ENCODE measurements around the gene PIGK.

PIGK gene

DNA sequence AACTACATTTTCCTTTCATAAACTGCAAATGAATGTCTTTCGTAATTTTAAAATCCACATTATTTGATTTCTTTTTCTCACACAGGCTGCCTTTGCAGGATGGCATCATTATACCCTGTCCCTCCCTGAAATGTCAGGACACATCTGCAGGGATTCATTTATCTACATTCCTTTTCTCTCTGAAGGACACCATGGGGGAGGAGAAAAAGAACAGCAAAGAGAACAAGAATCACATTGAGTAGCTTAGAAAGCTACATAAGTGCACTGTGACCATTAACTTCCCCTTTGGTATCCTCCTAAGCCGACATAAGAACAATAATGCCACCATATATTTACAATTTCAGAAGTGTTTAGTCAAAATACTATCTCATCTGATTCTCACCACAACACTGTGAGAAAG lies 129.5 kb downstream of the PIGK start:
- no peak for FAIRE-seq

DNA sequence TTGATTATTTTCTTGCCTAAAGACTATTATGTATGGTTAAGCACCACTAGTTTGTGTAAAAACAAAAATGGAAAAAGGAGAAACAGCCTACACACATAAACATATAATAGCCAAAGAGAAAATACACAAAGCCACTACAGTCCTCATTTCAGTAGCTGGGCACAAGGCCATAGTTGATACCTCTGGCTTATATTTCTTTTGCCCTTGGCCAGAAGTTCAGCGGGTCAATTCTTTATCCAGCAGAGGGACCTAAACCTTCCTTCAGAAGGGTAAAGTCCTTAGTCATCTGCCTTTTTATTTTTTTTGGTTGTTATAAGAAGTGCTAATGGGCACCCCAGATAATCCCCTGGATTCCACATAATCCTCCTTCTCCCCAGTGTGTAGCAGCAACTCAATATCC lies 134.1 kb downstream of the PIGK start:
- no peak for FAIRE-seq

DNA sequence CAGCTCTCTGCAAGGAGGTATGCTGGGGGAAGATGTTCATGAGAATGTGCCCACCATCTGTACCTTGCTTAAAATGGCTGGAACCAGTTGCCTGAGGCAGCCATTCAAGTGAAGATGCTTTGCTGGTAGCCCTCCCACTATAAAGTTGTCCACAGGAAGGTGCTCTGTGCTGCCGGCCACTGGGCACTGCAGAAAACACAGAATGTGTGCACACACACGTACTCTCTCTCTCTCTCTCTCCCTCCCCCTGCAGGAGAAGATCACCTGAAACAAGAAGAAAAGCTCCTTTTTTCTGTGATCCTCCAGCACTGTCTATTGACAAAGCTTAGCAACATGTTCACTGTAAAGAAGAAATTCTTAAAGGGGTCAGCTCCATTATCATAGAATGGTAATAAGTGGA lies 134.8 kb downstream of the PIGK start:
- no peak for FAIRE-seq

DNA sequence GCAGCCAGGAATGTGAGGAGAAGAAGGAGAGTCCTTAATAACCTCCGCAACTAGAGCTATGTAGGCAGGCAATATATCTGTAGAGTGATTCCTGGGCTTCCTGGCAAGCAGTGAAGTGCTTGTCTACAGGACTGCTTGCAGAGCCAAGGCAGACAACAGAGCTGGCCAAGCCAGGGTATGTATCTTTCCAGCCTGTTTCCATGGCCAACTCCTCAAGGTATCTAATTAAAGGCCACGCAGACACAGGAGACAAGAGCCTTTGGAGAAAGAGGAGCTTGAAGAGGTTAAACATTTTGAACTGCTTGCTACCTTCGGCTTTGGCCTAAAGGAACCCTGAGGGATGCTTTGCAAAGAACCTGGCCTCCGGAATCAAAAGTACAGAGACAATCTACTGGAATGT lies 137.4 kb downstream of the PIGK start:
- FAIRE-seq = no peak

DNA sequence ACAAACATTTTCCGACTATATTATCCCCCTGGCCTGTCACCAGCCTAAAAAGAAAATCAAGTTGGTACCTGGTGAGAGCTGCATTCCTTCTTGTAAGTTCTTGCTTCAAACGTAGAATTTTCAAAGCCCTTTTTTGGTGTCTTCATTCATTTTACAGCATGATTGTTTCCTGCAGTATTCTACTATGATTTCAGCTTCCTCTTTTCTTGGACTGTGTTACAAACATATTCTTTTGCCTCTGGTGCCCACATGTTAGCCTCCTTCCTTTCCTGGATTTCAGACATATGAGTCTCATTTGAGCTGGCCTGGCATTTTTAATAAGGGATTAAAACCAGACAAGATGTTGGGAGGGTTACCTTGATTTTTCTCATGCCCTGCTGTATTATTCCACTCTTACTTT lies 142.5 kb downstream of the PIGK start:
- FAIRE-seq = no peak

DNA sequence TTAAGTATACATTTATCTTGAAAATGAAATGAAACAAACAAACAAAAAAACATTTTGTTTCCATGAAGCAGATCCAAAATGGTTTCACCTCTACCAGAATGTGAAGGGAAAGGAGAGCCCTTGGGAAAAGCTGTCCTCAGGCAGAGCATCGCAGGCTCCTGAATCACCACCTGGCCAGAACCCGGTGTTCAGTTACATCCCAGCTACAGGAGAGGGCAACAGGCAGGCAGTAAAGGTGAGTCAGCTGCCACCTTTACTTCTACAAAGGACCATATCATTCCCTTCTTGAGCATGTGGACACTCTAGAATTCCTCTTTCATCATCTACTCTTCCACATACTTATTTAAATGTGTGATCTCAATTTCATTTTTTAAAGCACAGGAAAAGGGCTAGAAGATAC lies 151.2 kb downstream of the PIGK start:
- no peak for FAIRE-seq

DNA sequence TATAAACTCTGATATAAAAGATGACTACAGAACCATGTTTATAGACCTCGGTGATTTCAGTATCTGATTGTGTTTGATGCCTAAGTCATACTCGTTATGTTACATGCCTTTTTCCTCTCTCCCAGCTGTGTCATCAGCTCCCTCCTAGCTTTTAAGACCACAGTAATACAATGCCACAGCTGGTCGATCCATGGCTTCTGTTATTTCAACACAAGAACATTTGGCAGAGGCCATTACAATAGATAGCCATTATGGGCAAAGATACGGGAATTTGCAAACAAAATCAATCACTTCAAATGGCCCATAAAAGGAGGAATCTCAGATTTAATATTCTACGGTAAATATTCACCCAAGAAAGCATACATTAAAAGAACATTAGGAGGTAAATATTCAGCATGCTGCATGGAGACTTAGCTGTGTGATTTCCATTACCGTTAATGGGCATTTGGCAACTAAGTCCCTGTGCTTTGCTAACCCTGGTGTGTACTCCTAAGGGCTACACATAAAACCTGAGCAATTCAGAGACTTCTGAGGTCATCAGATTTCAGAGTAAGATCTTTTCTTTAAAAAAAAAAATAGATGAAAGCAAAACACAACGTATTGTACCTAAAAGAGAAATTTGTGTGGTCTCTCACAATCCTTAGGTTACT lies 153.4 kb downstream of the PIGK start:
- no peak for FAIRE-seq

DNA sequence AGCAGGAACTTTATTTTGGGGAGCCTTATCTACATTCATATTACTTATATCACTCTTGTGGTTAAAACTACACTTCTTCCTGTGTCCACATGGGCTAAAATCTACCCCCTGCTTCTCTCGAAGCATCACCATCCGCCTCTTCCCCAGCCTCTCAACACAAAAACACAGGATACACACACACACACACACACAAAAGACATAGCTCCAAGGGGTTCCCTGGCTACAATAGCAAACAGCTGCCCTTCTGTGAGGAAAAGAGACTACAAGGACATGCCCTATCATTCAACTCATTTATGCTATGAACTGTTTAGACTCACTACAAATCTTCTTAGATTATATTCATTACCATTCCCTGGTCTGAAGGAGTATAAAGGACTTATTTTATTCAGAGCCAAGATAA lies 155.0 kb downstream of the PIGK start:
- FAIRE-seq = no peak

DNA sequence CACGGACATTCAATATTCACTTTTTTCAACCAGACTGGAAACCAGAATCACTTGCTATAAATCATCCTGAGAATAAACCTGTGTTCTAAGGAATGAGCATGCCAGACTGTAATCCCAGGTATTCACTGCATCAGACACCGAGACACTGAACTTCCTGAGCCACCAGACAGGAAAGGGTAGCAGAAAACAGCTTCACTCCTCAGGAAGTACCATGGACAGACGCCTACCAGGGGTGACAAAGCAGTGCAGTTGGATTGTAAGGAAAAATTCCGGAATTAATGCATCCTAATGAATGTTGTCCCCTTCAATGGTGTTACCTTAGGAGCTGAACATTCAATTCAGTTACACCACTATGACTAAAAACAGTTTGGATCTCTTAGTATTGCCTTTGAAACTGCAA lies 156.1 kb downstream of the PIGK start:
- FAIRE-seq = no peak

DNA sequence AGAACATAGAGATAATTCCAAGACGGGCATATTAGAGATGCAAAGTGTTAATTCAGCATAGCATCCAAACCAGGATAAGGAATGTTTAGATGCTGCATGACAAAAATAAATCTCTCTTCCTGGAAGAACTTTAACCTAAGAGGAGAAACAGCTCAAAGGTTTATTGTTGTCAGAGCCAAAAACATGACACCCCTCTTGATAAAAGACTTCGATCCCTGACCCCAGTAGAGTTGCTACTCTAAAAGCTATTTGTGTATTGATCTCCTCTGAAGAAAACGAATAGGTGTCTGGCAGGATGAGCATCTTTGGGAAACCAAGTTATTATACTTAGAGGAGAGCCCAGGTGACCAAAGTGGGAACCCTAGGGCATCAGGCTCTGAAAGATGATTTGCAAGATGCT lies 158.1 kb downstream of the PIGK start:
- no peak for FAIRE-seq

DNA sequence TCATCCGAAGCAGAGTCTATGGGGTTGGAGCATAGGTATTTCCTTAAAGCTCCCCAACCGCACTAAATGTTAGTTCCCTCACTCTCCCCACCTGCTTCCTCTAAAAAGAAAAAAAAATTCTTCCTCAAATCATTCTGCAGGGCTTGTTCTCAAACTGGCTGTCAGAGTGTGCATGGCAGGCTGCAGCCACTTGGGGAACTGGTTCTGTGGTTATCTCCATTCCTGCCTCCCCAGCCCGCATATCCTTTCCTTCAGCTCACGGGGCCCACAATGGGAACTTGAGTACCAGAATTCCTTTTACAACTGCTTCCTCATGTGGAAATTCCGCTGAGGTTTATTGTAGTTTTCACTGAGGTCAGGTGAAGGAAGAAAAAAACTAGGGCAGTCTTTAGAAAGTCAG lies 159.2 kb downstream of the PIGK start:
- no peak for FAIRE-seq

DNA sequence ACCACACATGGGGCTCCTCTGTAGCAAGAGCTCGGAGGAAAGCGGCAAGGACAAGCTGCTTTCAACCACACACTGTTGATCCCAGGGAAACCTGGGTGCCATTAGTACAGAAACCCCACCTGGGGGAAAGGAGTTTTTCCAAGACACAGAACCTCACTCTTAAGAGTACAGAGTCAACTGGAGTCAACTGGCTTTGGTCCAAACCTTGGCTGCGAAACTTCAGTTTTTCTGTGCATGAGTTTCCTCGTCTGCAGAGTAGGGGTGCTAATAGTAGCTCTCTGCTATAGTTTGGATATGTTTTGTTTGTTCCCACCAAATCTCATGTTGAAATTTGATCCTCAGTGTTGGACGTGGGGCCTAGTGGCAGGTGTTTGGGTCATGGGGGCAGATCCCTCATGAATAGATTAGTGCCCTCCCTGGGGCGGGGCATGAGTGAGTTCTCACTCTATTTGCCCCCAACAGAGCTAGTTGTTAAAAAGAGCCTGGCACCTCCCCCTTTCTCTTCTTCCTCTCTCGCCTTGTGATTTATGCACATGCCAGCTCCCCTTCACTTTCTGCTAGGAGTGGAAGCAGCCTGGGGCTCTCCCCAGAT lies 161.1 kb downstream of the PIGK start:
- FAIRE-seq = no peak

DNA sequence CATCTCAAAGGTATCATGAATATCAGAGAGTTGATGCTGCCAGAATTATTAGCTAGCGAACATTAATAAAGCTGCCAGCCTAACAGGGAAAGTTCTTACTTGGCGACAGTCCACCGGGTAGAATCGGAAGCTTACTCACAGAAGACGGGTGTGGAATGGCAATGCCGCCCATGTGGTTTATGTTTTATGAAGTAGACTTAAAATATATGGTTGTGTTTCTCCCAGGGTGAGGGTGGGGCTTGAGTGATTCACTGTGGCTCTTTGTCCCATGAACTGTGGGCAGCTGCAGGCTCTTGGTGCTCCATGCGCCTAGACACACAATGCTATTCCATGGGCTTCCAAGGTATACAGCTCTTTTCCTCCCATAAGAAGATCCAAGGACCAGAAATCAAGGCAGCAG lies 162.7 kb downstream of the PIGK start:
- no peak for FAIRE-seq

DNA sequence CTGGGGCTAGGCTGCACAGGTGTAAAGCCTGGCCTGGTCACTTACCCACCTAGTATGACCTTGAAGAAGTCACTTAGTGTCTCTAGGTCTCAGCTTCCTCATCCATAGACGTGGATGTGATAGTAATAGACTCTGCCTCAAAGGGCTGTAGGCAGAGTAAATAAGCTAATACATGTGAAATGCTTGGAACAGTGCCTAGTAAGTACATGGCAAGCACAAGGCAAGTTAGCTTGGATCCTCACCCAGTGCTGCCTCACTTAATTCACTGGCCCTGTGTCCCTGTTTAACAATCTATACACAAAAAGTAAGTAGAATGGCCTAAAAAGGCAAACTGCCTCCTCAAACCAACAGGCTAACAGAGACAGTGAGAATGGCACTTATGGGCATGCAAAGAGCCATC lies 167.8 kb downstream of the PIGK start:
- no peak for FAIRE-seq

DNA sequence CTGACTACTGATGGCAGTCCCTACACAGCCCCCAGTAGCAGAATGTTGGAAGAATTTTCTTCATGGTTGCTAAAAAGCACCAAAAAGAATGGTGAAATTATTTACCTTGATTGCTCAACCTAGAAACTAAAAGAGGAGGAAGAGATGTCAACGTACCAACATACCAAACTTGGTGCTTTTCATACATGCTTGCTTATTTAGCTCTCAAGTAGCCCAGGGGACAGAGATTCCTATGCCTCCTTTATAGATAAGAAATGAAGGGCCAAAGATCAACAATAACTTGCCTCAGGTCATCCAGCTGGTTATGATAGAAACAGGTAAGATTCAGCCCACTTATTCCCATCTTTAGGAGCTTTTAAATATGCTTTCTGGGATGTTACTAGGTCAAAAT lies 170.6 kb downstream of the PIGK start:
- no peak for FAIRE-seq

DNA sequence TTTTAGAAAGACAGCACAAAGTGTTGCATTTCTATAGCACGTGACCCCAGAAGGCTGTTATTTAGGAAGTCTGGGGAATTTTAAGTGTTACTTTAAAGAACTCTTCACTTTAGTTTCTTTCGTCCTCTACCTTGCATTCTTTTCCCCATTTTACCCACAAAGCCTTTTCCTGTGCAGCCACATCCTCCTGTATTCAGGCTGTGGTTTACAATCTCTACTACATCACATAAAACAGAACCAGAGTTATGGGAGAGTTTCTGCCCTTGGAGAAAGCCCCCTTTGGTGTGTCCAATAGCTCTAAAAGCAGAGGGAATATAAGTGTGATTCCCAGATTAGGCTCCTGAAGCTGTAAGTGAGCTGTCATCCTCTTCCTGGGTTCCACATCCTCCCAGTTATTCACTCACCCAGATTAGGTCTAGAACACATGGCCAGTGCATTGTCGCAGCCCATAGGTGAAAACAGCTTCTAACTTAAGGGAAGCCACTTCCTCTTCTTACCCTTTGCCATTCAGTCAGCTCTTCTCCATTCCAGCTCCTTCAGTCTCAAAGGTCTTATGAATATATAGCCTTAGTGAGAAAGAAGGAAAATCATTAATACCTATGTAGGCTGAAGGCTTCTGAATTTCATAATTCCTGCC lies 171.1 kb downstream of the PIGK start:
- FAIRE-seq = no peak

DNA sequence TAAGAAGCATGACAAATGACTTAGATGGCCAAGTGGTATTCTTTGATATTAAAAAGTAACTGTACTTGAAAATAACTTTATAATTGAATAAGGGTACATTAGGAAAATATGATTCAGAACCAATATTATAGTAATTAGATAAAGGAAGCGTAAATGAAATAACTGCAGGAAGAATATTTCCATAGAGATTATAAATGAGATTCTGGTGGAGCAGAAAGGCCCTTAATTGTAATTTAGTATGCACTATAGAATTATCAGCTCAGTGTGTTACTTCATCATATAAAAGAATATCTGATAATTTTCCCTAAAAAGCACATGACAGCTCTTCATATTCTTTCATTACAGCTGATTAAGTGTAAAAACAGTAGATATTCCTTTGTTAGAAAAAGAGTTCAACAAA lies 171.7 kb downstream of the PIGK start:
- FAIRE-seq = no peak

DNA sequence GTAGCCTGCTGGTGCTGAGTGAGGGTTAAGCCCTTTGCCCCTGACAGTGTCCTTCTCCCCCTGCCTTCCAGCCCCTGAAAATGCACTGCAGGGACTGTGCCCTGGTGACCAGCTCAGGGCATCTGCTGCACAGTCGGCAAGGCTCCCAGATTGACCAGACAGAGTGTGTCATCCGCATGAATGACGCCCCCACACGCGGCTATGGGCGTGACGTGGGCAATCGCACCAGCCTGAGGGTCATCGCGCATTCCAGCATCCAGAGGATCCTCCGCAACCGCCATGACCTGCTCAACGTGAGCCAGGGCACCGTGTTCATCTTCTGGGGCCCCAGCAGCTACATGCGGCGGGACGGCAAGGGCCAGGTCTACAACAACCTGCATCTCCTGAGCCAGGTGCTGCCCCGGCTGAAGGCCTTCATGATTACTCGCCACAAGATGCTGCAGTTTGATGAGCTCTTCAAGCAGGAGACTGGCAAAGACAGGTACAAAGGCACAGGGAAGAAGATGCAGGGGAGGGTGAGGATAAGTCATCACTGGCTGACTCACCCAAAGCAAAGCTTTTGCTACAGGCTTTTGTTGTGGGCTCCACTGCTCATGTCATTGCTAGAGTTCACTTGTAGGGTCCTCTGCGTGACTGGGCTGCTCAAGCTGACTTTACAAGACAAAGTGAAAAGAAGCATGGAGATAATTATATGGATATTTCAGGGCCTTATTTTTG lies 174.9 kb downstream of the PIGK start:
- no peak for FAIRE-seq

DNA sequence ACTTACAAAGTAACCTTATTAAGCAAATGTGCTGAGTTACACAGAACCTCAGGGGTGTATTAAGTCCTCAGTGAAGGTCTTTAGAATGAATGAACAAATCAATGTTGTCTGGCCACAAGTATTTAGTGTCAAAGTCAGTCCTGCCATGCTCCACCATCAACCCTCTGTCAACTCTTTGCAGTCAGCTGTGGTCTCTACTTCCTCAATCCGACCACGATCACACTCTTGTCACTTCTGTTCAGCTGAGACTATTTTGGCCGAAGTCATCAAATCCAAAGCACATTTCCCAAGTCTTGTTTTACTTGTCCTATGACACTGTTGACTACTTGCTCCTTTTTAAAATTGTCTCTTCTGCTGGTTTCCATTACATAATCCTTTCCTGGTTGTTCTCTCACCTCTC lies 178.4 kb downstream of the PIGK start:
- no peak for FAIRE-seq

DNA sequence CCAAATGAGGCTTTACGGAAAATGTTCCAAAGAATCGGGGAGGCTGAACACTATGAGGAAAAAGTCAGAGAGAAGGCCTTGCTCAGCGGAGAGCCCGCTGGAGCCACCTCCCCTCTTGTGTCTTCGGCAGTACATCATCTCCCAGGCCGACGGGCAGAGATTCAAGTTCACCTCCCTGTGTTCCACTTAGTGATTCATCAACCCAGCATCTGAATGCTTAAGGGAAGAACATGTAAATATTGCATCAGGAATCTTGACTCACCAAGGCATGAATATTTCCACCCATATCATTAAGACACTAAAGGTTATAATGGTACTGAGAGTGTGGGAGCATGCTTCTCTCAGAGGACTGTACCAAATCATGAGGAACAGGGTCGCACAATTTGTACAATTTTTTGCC lies 179.5 kb downstream of the PIGK start:
- FAIRE-seq = no peak

DNA sequence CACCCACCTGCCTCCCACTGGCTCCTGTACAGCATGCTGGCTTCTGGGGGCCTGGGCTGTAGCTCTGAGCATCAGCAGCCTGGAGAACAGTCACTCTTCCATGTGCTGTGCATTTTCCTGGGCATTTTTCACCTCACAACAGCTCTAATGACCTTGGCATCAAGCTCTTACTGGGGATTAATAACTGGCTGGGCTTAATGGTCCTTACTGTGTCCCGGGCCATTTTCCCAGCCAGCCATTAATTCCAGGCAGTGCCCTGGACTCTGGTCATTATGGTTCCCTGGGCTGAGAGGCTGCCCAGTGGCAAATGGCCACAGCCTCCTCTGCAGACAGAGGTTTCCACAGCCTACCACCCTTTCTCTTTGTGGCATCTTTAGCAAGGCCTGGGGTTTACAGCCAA lies 180.1 kb downstream of the PIGK start:
- no peak for FAIRE-seq

All from TTC549 (cell line).